HG03108 (cell line): ENCODE data around the gene ADGRE1.
"Not testable (repeated sequence)": the region's sequence is repeated elsewhere in the genome, so short reads cannot be mapped to it uniquely, and the experiment has no call there.

Experiments
- ATAC-seq: cut with Tn5 transposase; IDR thresholded peaks from one replicate; pipeline ENCODE4 v1.9.1; 2021; ENCODE audit warnings: moderate library complexity; ENCODE audit not compliant: unreplicated experiment

The ADGRE1 gene, protein sequence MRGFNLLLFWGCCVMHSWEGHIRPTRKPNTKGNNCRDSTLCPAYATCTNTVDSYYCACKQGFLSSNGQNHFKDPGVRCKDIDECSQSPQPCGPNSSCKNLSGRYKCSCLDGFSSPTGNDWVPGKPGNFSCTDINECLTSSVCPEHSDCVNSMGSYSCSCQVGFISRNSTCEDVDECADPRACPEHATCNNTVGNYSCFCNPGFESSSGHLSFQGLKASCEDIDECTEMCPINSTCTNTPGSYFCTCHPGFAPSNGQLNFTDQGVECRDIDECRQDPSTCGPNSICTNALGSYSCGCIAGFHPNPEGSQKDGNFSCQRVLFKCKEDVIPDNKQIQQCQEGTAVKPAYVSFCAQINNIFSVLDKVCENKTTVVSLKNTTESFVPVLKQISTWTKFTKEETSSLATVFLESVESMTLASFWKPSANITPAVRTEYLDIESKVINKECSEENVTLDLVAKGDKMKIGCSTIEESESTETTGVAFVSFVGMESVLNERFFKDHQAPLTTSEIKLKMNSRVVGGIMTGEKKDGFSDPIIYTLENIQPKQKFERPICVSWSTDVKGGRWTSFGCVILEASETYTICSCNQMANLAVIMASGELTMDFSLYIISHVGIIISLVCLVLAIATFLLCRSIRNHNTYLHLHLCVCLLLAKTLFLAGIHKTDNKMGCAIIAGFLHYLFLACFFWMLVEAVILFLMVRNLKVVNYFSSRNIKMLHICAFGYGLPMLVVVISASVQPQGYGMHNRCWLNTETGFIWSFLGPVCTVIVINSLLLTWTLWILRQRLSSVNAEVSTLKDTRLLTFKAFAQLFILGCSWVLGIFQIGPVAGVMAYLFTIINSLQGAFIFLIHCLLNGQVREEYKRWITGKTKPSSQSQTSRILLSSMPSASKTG

DNA sequence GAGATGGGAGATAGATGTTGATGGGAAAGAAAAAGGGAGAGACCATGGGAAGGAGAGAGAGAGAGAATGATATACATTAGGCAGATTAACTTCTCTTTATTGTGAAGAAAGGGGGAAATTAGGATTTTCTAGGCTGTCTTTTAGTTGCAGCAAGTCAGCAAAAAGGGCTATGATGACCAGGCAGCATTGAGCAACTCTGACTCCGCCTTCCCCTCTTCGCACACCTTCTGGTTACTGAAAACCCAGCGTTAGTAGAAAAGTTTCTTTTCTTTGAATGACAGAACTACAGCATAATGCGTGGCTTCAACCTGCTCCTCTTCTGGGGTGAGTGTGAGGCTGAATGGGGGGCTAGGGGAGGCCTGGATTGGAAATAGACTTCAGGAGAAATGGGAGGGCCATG lies at the start of gene ADGRE1:
ADGRE1 (plus strand) TSS at position 264 of the 400 bp plus-strand sequence; CDS start at position 294, 30 bp downstream.
- no peak for ATAC-seq

GRCh38 chr19:6838062-6838655 lies 49.2 kb upstream of the ADGRE1 start:
- no peak for ATAC-seq

GRCh38 chr19:6842871-6843607 lies 44.3 kb upstream of the ADGRE1 start:
- ATAC-seq: no peak

DNA sequence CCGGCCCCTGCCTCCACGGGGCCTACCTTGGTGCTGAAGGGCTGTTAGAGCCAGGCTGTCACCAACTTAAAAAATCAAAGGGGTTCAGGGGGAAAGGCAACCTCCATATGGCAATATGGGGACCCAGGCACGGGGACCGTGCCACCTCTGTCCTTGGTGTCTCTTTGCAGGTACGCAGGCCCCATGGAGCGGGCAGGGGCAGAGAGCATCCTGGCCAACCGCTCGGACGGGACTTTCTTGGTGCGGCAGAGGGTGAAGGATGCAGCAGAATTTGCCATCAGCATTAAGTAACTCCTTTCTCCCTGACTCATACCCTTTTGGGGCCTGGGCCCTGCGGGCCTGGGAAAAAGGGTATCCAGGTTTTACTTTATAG lies 39.6 kb upstream of the ADGRE1 start:
- no peak for ATAC-seq

DNA sequence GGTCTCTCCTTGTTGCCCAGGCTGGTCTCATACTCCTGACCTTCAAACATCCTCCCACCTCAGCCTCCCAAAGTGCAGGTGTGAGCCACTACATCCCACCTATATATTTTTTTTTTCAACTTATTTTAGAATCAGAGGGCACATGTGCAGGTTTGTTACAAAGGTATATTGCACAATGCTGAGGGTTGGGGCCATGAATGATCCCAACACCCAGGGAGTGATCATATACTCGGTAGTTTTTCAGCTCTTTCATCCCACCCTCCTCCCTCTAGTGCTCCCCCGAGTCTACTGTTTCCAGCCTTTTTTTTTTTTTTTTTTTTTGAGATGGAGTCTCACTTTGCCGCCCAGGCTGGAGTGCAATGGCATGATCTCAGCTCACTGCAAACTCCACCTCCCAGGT lies 38.4 kb upstream of the ADGRE1 start:
- no peak for ATAC-seq

GRCh38 chr19:6849876-6850275 lies 37.5 kb upstream of the ADGRE1 start:
- no peak for ATAC-seq

DNA sequence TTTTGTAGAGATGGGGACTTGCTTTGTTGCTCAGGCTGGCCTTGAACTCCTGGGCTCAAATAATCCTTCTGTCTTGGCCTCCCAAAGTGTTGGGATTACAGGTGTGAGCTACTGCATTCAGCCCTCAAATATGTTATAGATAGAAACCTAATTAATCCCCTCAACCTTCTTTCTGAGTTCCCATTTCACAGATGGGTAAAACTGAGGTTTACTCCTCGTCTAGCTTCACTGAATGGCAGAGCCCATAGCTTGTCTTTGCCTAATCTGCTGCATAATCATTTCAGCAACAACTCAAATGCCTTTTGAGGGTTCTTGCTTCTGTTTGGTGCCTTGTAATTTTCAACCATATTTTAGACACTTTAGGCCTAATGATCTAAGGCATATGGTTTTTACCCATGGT lies 36.0 kb upstream of the ADGRE1 start:
- ATAC-seq: no peak

- ATAC-seq: no peak
Measured at GRCh38 chr19:6852001-6852400, 35.4 kb upstream of the ADGRE1 start.

- no peak for ATAC-seq
Measured at GRCh38 chr19:6853868-6854267, 33.5 kb upstream of the ADGRE1 start.

- no peak for ATAC-seq
Measured at GRCh38 chr19:6854758-6855157, 32.6 kb upstream of the ADGRE1 start.

DNA sequence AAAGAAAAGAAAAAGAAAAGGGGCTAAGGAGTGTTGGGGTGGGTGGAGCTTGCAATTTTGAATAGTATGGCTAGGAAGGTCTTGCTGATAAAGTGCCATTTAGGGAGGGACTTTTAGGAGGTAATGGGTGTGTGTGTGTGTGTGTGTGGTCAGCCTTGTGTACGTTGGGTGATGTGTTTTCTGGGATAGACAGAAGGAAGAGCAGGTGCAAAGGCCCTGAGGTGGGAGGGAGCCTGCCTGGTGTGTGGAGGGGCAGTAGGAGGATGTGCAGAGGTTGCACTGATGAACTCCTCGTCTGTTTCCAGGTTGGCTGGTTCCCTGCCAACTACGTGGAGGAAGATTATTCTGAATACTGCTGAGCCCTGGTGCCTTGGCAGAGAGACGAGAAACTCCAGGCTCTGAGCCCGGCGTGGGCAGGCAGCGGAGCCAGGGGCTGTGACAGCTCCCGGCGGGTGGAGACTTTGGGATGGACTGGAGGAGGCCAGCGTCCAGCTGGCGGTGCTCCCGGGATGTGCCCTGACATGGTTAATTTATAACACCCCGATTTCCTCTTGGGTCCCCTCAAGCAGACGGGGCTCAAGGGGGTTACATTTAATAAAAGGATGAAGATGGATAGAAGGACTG lies 30.5 kb upstream of the ADGRE1 start:
- ATAC-seq: no peak

DNA sequence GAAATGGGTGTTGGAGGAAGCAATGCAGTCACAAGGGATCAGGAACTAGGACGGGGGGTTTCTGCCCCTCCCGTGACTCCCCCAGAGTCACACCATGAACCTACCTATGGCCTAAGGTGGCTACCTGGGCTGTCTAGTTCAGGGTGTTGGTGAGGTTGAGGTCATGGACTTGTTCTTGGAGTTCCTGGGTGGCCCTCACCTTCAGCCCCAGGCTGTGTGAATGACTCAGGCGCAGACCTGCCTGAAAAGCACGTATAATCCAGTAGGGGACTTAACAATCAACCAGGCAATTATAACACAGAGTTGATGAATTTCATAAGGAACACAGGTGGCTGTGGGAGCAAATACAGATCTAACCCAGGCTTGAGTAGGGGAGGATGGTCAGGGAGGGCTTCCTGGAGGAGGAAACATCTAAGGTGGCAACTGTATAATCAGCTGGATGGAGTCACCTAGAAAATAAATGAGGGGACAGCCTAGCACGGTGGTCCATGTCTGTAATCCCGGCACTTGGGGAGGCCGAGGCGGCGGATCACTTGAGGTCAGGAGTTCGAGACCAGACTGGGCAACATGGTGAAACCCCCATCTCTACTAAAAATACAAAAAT lies 25.6 kb upstream of the ADGRE1 start:
- no peak for ATAC-seq

- peak; percentile 63 for ATAC-seq
Measured at GRCh38 chr19:6862673-6863078, 24.7 kb upstream of the ADGRE1 start.

DNA sequence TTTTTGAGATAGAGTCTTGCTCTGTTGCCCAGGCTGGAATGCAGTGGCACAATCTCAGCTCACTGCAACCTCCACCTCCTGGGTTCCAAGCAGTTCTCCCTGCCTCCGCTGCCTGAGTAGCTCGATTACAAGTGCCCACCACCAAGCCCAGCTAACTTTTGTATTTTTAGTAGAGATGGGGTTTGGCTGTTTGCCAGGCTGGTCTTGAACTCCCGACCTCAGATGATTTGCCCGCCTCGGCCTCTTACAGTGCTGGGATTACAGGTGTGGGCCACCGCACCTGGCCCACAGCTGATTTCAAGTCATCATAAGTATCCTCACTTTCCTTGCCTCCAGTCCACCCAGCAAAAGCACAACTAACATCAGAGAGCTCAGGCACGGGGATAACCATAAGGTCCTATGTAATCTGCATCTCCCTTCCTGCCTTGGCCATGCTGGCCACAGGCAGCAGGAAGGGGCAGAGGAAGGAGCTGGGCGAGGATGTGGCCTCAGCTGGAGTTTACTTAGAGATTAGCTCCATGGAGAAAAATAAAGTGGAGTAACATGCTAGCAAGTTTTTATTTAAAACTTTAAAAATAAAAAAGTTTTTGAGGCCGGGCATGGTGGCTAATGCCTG lies 22.9 kb upstream of the ADGRE1 start:
- ATAC-seq: no peak

DNA sequence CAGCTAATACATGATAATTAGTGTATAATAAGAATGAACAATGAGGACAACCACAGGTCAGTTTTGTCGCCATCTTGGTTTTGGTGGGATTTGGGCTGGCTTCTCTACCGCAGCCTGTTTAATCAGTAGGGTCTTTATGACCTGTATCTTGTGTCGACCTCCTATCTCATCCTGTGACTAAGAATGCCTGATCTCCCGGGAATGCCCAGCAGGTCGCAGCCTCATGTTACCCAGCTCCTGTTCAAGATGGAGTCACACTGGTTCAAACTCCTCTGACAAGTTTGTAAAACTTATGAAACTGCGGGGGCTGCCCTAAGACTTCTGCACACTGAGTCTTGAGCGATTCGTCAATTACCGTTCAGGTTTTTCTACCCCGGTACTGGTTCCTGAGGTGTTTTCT lies 21.5 kb upstream of the ADGRE1 start:
- ATAC-seq: no peak

GRCh38 chr19:6866741-6867151 lies 20.6 kb upstream of the ADGRE1 start:
- no peak for ATAC-seq

DNA sequence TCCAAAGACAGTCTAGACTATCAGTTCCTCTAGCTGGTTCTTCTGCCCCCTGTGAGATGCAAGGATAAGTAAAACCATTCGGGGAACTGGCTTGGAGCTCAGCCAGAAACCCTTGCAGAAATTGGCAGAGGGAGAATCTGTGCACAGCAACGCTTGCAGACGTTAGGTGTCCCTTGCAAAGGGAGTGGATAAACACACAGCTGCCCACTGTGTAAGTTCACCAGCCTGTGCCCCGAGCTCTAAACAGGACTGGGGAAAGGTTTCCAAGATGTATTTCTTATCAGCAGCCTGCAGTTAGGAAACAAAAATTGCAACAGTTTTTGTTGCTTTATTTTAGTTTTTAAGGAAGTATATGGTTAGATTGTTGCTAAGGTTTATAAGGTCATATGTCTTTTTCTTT lies 19.0 kb upstream of the ADGRE1 start:
- ATAC-seq: no peak

DNA sequence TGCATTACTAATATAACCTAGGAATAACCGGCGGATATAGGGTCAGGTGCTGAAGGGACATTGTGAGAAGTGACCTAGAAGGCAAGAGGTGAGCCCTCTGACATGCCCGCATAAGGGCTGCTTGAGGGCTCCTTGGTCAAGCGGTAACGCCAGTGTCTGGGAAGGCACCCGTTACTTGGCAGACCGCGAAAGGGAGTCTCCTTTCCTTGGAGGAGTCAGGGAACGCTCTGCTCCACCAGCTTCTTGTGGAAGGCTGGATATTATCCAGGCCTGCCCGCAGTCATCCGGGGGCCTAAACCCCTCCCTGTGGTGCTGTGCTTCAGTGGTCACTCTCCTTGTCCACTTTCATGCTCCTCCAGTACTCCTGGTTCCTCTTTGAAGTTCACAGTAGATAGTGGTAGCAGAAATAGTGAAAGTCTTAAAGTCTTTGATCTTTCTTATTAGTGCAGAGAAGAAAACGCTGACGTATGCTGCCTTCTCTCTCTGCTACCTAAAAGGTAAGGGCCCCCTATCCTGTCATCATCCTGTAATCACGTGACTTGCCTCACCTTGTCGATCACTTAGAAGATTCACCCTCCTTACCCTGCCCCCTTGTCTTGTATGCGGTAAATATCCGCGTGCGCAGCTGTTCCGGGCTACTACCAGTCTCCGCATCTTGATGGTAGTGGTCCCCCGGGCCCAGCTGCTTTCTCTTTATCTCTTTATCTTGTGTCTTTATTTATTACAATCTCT lies 18.1 kb upstream of the ADGRE1 start:
- not testable (repeated sequence) for ATAC-seq
